ENCODE measurements around the gene RARG.

DNA sequence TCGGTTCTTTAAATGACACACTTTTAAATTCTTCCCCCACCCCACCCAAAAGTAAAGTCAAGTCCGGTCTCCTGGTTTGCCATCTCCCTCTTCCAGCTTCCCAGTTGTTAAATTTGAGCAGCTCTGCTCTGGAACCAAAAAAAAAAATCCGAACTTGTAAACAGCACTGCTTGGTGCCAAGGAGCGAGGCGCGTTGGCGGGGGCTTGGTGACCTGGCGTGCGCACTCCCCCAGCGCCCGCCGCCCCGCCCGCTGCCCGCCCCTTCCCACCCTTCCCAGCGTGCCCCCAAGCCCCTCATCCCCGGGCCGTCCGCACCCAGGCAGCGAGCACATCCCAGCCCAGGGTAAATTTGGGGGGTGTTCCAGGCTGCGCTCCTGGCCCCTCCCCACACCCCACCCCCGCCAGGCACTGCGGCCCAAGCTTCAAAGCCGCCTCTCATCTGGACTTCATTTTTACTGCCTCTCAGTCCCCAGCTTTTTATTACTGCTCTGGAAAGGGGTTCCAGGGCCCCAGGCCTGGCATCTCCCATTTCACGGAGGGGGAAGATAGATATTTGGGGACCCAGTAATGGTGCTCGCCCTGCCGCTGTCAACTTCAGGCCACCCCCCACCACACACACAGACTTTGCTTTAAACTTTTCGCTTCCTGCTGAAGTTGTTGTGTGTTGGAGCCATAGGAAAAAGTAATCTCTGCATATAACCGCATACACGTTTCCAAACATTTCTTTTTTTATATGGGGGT lies 13.3 kb downstream of the RARG start:
- TF ChIP-seq CTCF (IDR thresholded peaks at IDR 0.05) (no peak), POLR2A (IDR thresholded peaks at IDR 0.05) (no peak)
